HL-60/S4 treated with phorbol 12-myristate 13-acetate at 8.2 ng/mL for 4 days and 3 days (cell line): ENCODE measurements around the gene UCKL1.

Experiments used
- in situ Hi-C: fragments of 300-500 bp; cut with MboI; formaldehyde crosslinking; loops from 2 replicates; pipeline ENCODE4 v1.15.0; 2022; ENCODE audit warnings: low sequenced_read_pairs

UCKL1 gene

GRCh38 chr20:63959699-63960075 is 3.5 kb upstream of the UCKL1 start:
- in situ Hi-C loops, result no loop called here

GRCh38 chr20:63958964-63959698 is 2.9 kb upstream of the UCKL1 start:
- in situ Hi-C loops, result no loop called here

- in situ Hi-C loops, result no loop called here
These were observed 2.3 kb upstream of the UCKL1 start for GRCh38 chr20:63958471-63958870.

GRCh38 chr20:63957690-63958441 is 1.6 kb upstream of the UCKL1 start:
- in situ Hi-C loops, result no loop called here

- in situ Hi-C loops, result no loop called here
These were observed 931 bp upstream of the UCKL1 start for GRCh38 chr20:63957004-63957689.

GRCh38 chr20:63956664-63957003 is 418 bp upstream of the UCKL1 start:
- in situ Hi-C loops, result no loop called here

GRCh38 chr20:63955281-63955826 is 862 bp downstream of the UCKL1 start:
- in situ Hi-C loops, result no loop called here

GRCh38 chr20:63953764-63954429 is 2.3 kb downstream of the UCKL1 start:
- in situ Hi-C loops, result no loop called here

GRCh38 chr20:63952769-63953168 is 3.4 kb downstream of the UCKL1 start:
- in situ Hi-C loops, result no loop called here

GRCh38 chr20:63952210-63952535 is 4.0 kb downstream of the UCKL1 start:
- in situ Hi-C loops, result no loop called here

- in situ Hi-C loops, result no loop called here
These were observed 4.6 kb downstream of the UCKL1 start for GRCh38 chr20:63951398-63952209.

GRCh38 chr20:63950701-63951397 is 5.4 kb downstream of the UCKL1 start:
- in situ Hi-C loops, result no loop called here

- in situ Hi-C loops, result no loop called here
These were observed 8.4 kb downstream of the UCKL1 start for GRCh38 chr20:63947638-63948456.

- in situ Hi-C loops, result no loop called here
These were observed 9.1 kb downstream of the UCKL1 start for GRCh38 chr20:63946986-63947637.

GRCh38 chr20:63945921-63946920 is 10.0 kb downstream of the UCKL1 start:
- in situ Hi-C loops, result no loop called here

GRCh38 chr20:63945031-63945658 is 11.1 kb downstream of the UCKL1 start:
- in situ Hi-C loops, result no loop called here
